HG03575 (cell line): ENCODE results near the gene SNX32.
"Not testable (repeated sequence)": the region's sequence is repeated elsewhere in the genome, so short reads cannot be mapped to it uniquely, and the experiment has no call there.

ENCODE experiments used
- ATAC-seq: cut with Tn5 transposase; IDR thresholded peaks from one replicate; pipeline ENCODE4 v1.9.1; 2021; ENCODE audit not compliant: unreplicated experiment, insufficient number of reproducible peaks, low FRiP score; ENCODE audit errors: extremely low read depth

The SNX32 gene

GRCh38 chr11:65880027-65880426 lies 46.3 kb downstream of the SNX32 start:
- no peak for ATAC-seq

- ATAC-seq: no peak
Measured at GRCh38 chr11:65880844-65881421, 47.2 kb downstream of the SNX32 start.

GRCh38 chr11:65882120-65883057 lies 48.6 kb downstream of the SNX32 start:
- ATAC-seq: no peak

GRCh38 chr11:65883058-65883761 lies 49.4 kb downstream of the SNX32 start:
- no peak for ATAC-seq

- ATAC-seq: no peak
Measured at GRCh38 chr11:65883786-65884715, 50.3 kb downstream of the SNX32 start.

GRCh38 chr11:65884716-65885092 lies 50.9 kb downstream of the SNX32 start:
- no peak for ATAC-seq

GRCh38 chr11:65885231-65885630 lies 51.5 kb downstream of the SNX32 start:
- ATAC-seq: no peak

GRCh38 chr11:65885808-65886536 lies 52.2 kb downstream of the SNX32 start:
- ATAC-seq: no peak

- ATAC-seq: no peak
Measured at GRCh38 chr11:65886826-65887722, 53.3 kb downstream of the SNX32 start.

GRCh38 chr11:65887723-65888162 lies 54.0 kb downstream of the SNX32 start:
- no peak for ATAC-seq

GRCh38 chr11:65888163-65888814 lies 54.5 kb downstream of the SNX32 start, which contains the start of gene FIBP:
TSS of gene FIBP (minus strand) at chr11:65888471. CDS start at chr11:65888418, 53 bp downstream.
- no peak for ATAC-seq

GRCh38 chr11:65890324-65891218 lies 56.8 kb downstream of the SNX32 start, which contains the start of gene CCDC85B:
TSS of gene CCDC85B (plus strand) at chr11:65890673. CDS start at chr11:65890784, 111 bp downstream.
- ATAC-seq: no peak

GRCh38 chr11:65891219-65892136 lies 57.7 kb downstream of the SNX32 start:
- no peak for ATAC-seq

GRCh38 chr11:65892137-65892540 lies 58.4 kb downstream of the SNX32 start:
- not testable (repeated sequence) for ATAC-seq
